H1 (cell line): ENCODE results near the gene RRH. TPM values are rescaled to one million over a fixed set of nuclear protein-coding genes. Genes with fewer than 3 reads are reported as not detected.

Experiments
- CTCF ChIA-PET: fragments of 300-600 bp; sonication (Branson Sonifier 250); formaldehyde crosslinking; loops from one replicate; lab custom pipeline; 2021; ENCODE audit not compliant: partially characterized antibody; lab: Charles Lee
- POLR2A ChIA-PET: fragments of 300-600 bp; sonication (Branson Sonifier 250); formaldehyde crosslinking; loops from one replicate; lab custom pipeline; 2021; ENCODE audit warnings: inconsistent platforms; ENCODE audit not compliant: partially characterized antibody; lab: Charles Lee
- DNase-seq, 2 experiments: peaks; one replicate each; pipeline versions ENCODE4 v3.0.0 to v3.0.0-alpha.2; 2010 to 2022; ENCODE audit warnings: low spot score in 2 of 2, low read depth in 1 of 2, mixed read lengths in 1 of 2
- FAIRE-seq: peaks from 2 replicates; lab custom pipeline; 2011; peaks lifted over from hg19 to GRCh38; lab: Jason Lieb, UNC
- H2AFZ ChIP-seq: 2 replicates; pipeline ENCODE4 v1.8.1; 2012; ENCODE audit warnings: low read length, inconsistent platforms
- H2AK5ac ChIP-seq: 2 replicates; pipeline ENCODE4 v1.6.1; 2013; ENCODE audit warnings: low read depth, low read length
- H2BK120ac ChIP-seq: replicated peaks from 2 replicates; pipeline ENCODE3; 2013; ENCODE audit warnings: low read depth, low read length, inconsistent platforms
- H2BK12ac ChIP-seq: 2 replicates; pipeline ENCODE4 v1.6.1; 2013; ENCODE audit warnings: low read depth, low read length
- H2BK15ac ChIP-seq: 2 replicates; pipeline ENCODE4 v1.6.1; 2013; ENCODE audit warnings: low read length
- H2BK20ac ChIP-seq: 2 replicates; pipeline ENCODE4 v1.6.1; 2013; ENCODE audit warnings: low read length
- H2BK5ac ChIP-seq: 2 replicates; pipeline ENCODE4 v1.6.1; 2013; ENCODE audit warnings: low read depth, low read length
- H3K14ac ChIP-seq: 2 replicates; pipeline ENCODE4 v1.6.1; 2013; ENCODE audit warnings: inconsistent platforms; ENCODE audit not compliant: insufficient read length
- H3K18ac ChIP-seq: 2 replicates; pipeline ENCODE4 v1.6.1; 2013; ENCODE audit warnings: low read length; ENCODE audit errors: extremely low read depth
- H3K23ac ChIP-seq: 2 replicates; pipeline ENCODE4 v1.6.1; 2013; ENCODE audit warnings: inconsistent platforms; ENCODE audit not compliant: insufficient read length
- H3K23me2 ChIP-seq: 2 replicates; pipeline ENCODE4 v1.6.1; 2013; ENCODE audit warnings: low read depth, low read length
- H3K27ac ChIP-seq: 2 replicates; pipeline ENCODE4 v1.6.1; 2011; ENCODE audit warnings: low read depth, low read length, inconsistent platforms
- H3K27me3 ChIP-seq, 4 experiments: replicated peaks in 1 of 4; 1 replicate in 1 of 4; 2 replicates in 3 of 4; pipeline versions ENCODE4 v1.6.1 to v1.8.1; 2011 to 2013; ENCODE audit warnings: low read length in 3 of 4, mild to moderate bottlenecking in 3 of 4, inconsistent platforms in 2 of 4, mixed read lengths in 2 of 4, moderate library complexity in 1 of 4; ENCODE audit not compliant: control insufficient read depth in 3 of 4, insufficient read depth in 3 of 4; ENCODE audit errors: extremely low read depth in 1 of 4
- H3K36me3 ChIP-seq, 4 experiments: 2 replicates each; pipeline versions ENCODE4 v1.6.1 to v1.8.1; 2011 to 2013; ENCODE audit warnings: mild to moderate bottlenecking in 4 of 4, low read length in 3 of 4, moderate library complexity in 2 of 4, control low read depth in 1 of 4, inconsistent platforms in 1 of 4; ENCODE audit not compliant: insufficient read depth in 4 of 4, control insufficient read depth in 2 of 4
- H3K4ac ChIP-seq: replicated peaks from 2 replicates; pipeline ENCODE3; 2013; ENCODE audit warnings: low read length, low read depth, mixed read lengths, inconsistent platforms; ENCODE audit not compliant: insufficient read length
- H3K4me1 ChIP-seq, 4 experiments: replicated peaks in 1 of 4; 1 replicate in 1 of 4; 2 replicates in 3 of 4; pipeline versions ENCODE4 v1.6.1 to v1.8.1; 2011 to 2013; ENCODE audit warnings: low read length in 3 of 4, inconsistent platforms in 2 of 4, mixed read lengths in 1 of 4; ENCODE audit not compliant: insufficient read depth in 4 of 4, control insufficient read depth in 3 of 4
- H3K4me2 ChIP-seq, 2 experiments: 2 replicates each; pipeline versions ENCODE4 v1.6.1 to v1.8.1; 2011 to 2013; ENCODE audit warnings: low read depth in 2 of 2, low read length in 2 of 2, control low read depth in 1 of 2, inconsistent platforms in 1 of 2, mild to moderate bottlenecking in 1 of 2; ENCODE audit not compliant: insufficient read depth in 1 of 2
- H3K4me3 ChIP-seq, 4 experiments: fragments of 200-600, 300-600 bp in 1 of 4; sonication (generic), shearing (Covaris generic), sonication (Bioruptor Twin) in 1 of 4; 2 replicates each; pipeline versions ENCODE4 v1.5.1 to v1.8.1; 2011 to 2016; ENCODE audit warnings: low read length in 4 of 4, low read depth in 3 of 4, control low read depth in 2 of 4, inconsistent platforms in 2 of 4, mild to moderate bottlenecking in 2 of 4, mixed read lengths in 1 of 4, moderate library complexity in 1 of 4; ENCODE audit not compliant: insufficient read depth in 2 of 4; ENCODE audit errors: extremely low read depth in 1 of 4
- H3K56ac ChIP-seq: replicated peaks from 2 replicates; pipeline ENCODE3; 2013; ENCODE audit warnings: low read depth, mild to moderate bottlenecking, mixed read lengths, low read length, inconsistent platforms; ENCODE audit not compliant: insufficient read length
- H3K79me1 ChIP-seq: 2 replicates; pipeline ENCODE4 v1.6.1; 2013; ENCODE audit warnings: low read depth, low read length, control low read depth
- H3K79me2 ChIP-seq, 2 experiments: 2 replicates each; pipeline versions ENCODE4 v1.6.1 to v1.8.1; 2012 to 2013; ENCODE audit warnings: low read length in 2 of 2, mild to moderate bottlenecking in 2 of 2, inconsistent platforms in 1 of 2; ENCODE audit not compliant: insufficient read depth in 2 of 2, control insufficient read depth in 1 of 2
- H3K9ac ChIP-seq, 4 experiments: replicated peaks in 1 of 4; 1 replicate in 1 of 4; 2 replicates in 3 of 4; pipeline versions ENCODE4 v1.6.1 to v1.8.1; 2011 to 2013; ENCODE audit warnings: low read depth in 3 of 4, low read length in 3 of 4, control low read depth in 2 of 4, mild to moderate bottlenecking in 2 of 4, moderate library complexity in 2 of 4, inconsistent platforms in 1 of 4; ENCODE audit errors: extremely low read depth in 1 of 4
- H3K9me3 ChIP-seq, 2 experiments: 2 replicates each; pipeline versions ENCODE4 v1.6.1 to v1.8.1; 2012 to 2013; ENCODE audit warnings: mild to moderate bottlenecking in 2 of 2, moderate library complexity in 2 of 2, control low read depth in 1 of 2, inconsistent platforms in 1 of 2, low read depth in 1 of 2, low read length in 1 of 2, mixed read lengths in 1 of 2; ENCODE audit not compliant: insufficient read depth in 2 of 2
- H4K20me1 ChIP-seq, 2 experiments: replicated peaks in 1 of 2; 2 replicates each; pipeline versions ENCODE3 to v1.8.1; 2011 to 2013; ENCODE audit warnings: inconsistent platforms in 2 of 2, low read length in 2 of 2, mild to moderate bottlenecking in 1 of 2; ENCODE audit not compliant: insufficient read depth in 2 of 2, control insufficient read depth in 1 of 2
- H4K5ac ChIP-seq: 2 replicates; pipeline ENCODE4 v1.6.1; 2013; ENCODE audit warnings: low read length, low read depth, mixed read lengths, inconsistent platforms; ENCODE audit not compliant: insufficient read length
- H4K8ac ChIP-seq: 2 replicates; pipeline ENCODE4 v1.8.0; 2013; ENCODE audit warnings: mild to moderate bottlenecking, moderate library complexity, low read length, inconsistent platforms; ENCODE audit not compliant: insufficient read depth; ENCODE audit errors: extremely low read depth
- H4K91ac ChIP-seq: replicated peaks from 2 replicates; pipeline ENCODE3; 2013; ENCODE audit warnings: low read length, mixed read lengths, inconsistent platforms; ENCODE audit not compliant: insufficient read length
- ASH2L ChIP-seq: fragments of 200-600, 300-600 bp; sonication (generic); IDR thresholded peaks from one replicate; pipeline ENCODE4 v1.7.1; 2017; ENCODE audit warnings: low read length
- HDAC6 ChIP-seq: IDR thresholded peaks from one replicate; pipeline ENCODE4 v1.7.1; 2012; ENCODE audit warnings: low read depth, mild to moderate bottlenecking, inconsistent platforms, low read length, moderate library complexity
- RAD21 ChIP-seq, 2 experiments: IDR thresholded peaks in 1 of 2; conservative IDR thresholded peaks in 1 of 2; 2 replicates each; pipeline ENCODE4 v1.6.1; 2011; ENCODE audit warnings: low read depth in 2 of 2, low read length in 2 of 2, improper control_type of control experiment in 1 of 2, inconsistent platforms in 1 of 2, mild to moderate bottlenecking in 1 of 2, moderate library complexity in 1 of 2
- SIN3A ChIP-seq, 2 experiments: IDR thresholded peaks in 1 of 2; conservative IDR thresholded peaks in 1 of 2; 2 replicates each; pipeline ENCODE4 v1.6.1; 2011 to 2012; ENCODE audit warnings: low read length in 2 of 2, improper control_type of control experiment in 1 of 2, low read depth in 1 of 2, mild to moderate bottlenecking in 1 of 2
- TAF7 ChIP-seq: optimal IDR thresholded peaks from 2 replicates; pipeline ENCODE3; 2011; ENCODE audit warnings: low read depth, mild to moderate bottlenecking, inconsistent platforms, low read length, moderate library complexity, borderline replicate concordance
- WGBS, 2 experiments: shearing (Covaris generic) in 1 of 2; methylation state at CpG; one replicate each; pipeline versions ENCODE4 v1.1.6 to v1.1.7; 2013 to 2015; ENCODE audit warnings: low lambda C conversion rate in 2 of 2, mixed read lengths in 2 of 2, inconsistent platforms in 1 of 2, low coverage in 1 of 2, missing lambda C conversion rate in 1 of 2; ENCODE audit not compliant: insufficient replicate concordance in 2 of 2, insufficient coverage in 1 of 2, insufficient read length in 1 of 2; ENCODE audit errors: extremely low coverage in 1 of 2, missing lambda C conversion rate in 1 of 2; 5-methylcytosine and 5-hydroxymethylcytosine counted together
- polyA plus RNA-seq, 7 experiments: library from polyadenylated mRNA; depleted of rRNA in 3 of 7; stranded (reverse) in 5 of 7; unstranded in 2 of 7; fragments of >200 nt in 5 of 7; fragments of 200-250 nt in 2 of 7; gene quantifications; 1 replicate in 5 of 7; 2 replicates in 1 of 7; 4 replicates in 1 of 7; pipeline versions ENCODE4 v1.2.1 to v1.2.3, GENCODE V29; 2011 to 2013; ENCODE audit warnings: missing spikeins in 2 of 7, mixed read lengths in 2 of 7
- total RNA-seq: library from RNA; stranded (reverse); fragmentation: NEBNext Ultra II Directional; extraction: Animal tissue kit (Norgen Biotek cat#: 25700); gene quantifications from 2 replicates; pipeline ENCODE4 v1.2.1, GENCODE V29; 2021
- TF ChIP-seq, protein P1 (sequence below): IDR thresholded peaks from 2 replicates; pipeline ENCODE4 v1.6.1; 2012; ENCODE audit warnings: inconsistent platforms
- TF ChIP-seq, protein P2 (sequence below): IDR thresholded peaks from 2 replicates; pipeline ENCODE4 v1.6.1; 2011; ENCODE audit warnings: low read depth, mild to moderate bottlenecking, low read length; ENCODE audit not compliant: insufficient read depth
- TF ChIP-seq, protein P3 (sequence below), 3 experiments: IDR thresholded peaks; 1 replicate in 2 of 3; 2 replicates in 1 of 3; pipeline versions ENCODE4 v1.5.1 to v1.6.1; 2011; ENCODE audit warnings: low read length in 3 of 3, mild to moderate bottlenecking in 3 of 3, inconsistent platforms in 2 of 3, low read depth in 1 of 3, moderate library complexity in 1 of 3; ENCODE audit not compliant: insufficient read depth in 1 of 3; ENCODE audit errors: control extremely low read depth in 1 of 3

The RRH gene
- total and polyA plus RNA-seq, 2 of the 8 experiments (the other 6 are each of a cell fraction or from before 2014, with no cell fraction given): 0.38 TPM; not detected in 1

DNA sequence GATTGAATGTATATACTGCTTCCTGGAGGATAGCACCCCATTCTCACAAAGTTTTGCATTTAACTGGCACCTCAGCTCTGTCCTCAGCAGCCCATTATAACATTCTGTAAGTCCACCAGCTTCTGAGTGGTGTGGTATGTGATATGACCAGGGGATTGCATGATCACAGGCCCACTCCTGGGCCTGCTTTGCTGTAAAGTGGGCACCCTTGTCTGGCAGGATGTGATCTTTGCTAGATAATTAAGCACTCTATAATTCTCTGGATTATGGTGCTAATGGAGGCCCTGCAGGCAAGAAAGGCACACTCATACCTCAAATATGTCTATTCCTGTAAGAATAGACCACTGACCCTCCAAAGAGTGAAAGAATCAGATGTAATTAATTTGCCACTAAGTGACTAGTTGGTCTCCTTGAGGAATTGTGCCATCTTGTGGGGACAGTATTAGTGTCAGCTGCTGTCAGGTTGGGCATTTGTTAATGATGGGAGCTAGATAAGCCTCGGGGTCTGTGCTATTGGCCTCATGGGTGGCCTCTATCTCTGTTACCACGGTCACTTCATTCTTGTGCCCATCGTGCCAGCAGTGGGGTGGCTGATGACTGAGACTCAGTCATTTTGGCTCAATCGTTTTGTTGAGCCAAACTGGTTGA lies 23.7 kb upstream of the RRH start:
- Histone ChIP-seq H3K36me3 (no peaks in the 10 kb centered on the region), H3K9me3 (no peaks in the 10 kb centered on the region), H3K18ac (no peak overlapping the region), H2AK5ac (no peak overlapping the region), H4K91ac (no peak overlapping the region), H3K4me3 (no peak overlapping the region), H3K23ac (no peak overlapping the region), H3K79me2 (no peaks in the 10 kb centered on the region), H2BK120ac (no peak overlapping the region), H3K4me1 (no peaks in the 10 kb centered on the region), H3K27me3 (no peaks in the 10 kb centered on the region), H4K20me1 (no peaks in the 10 kb centered on the region), H3K14ac (no peak overlapping the region), H2BK5ac (no peak overlapping the region), H2AFZ (peak overlapping the region; percentile 1; the same call in 1 of the 2 replicates), H3K4ac (no peak overlapping the region), H3K4me2 (no peak overlapping the region), H3K27ac (no peak overlapping the region), H3K56ac (no peak overlapping the region), H3K23me2 (no peaks in the 10 kb centered on the region), H2BK15ac (no peak overlapping the region), H4K8ac (no peak overlapping the region), H2BK20ac (no peak overlapping the region), H2BK12ac (no peak overlapping the region), H3K9ac (no peak overlapping the region), H4K5ac (no peak overlapping the region), H3K79me1 (no peaks in the 10 kb centered on the region)
- DNase-seq (no peak), FAIRE-seq (peak; percentile 71)
- 58% methylated on average over 4 of the region's 4 CpGs; no CpG with 5 or more reads in 1 of the 2 experiments for WGBS, 2 experiments
- CTCF ChIA-PET: interaction anchor here (0.6 to 1.8 kb wide), 15 partner anchors 9 to 1543 kb away, joined by 3 to 10 read pairs (median 3); partner anchors contain the start of gene CASP6
- POLR2A ChIA-PET: interaction anchor here (1.2 to 1.4 kb wide), 2 partner anchors 100 to 102 kb away, joined by 3 to 4 read pairs; partner anchors contain the start of gene CASP6
- TF ChIP-seq SIN3A (conservative IDR thresholded peaks at IDR 0.05 in 1 of 2, IDR thresholded peaks at IDR 0.05 in 1 of 2; ENCODE audit: low read depth in 1 of 2, low read length in 2 of 2) (no peak), RAD21 (IDR thresholded peaks at IDR 0.05 in 1 of 2, conservative IDR thresholded peaks at IDR 0.05 in 1 of 2; ENCODE audit: low read depth in 2 of 2, low read length in 2 of 2) (peak; percentile 83 to 87), TAF7 (no peak), HDAC6 (no peak), ASH2L (no peak)
- TF ChIP-seq, protein P1, sequence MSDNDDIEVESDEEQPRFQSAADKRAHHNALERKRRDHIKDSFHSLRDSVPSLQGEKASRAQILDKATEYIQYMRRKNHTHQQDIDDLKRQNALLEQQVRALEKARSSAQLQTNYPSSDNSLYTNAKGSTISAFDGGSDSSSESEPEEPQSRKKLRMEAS: no peak
- TF ChIP-seq, protein P2, sequence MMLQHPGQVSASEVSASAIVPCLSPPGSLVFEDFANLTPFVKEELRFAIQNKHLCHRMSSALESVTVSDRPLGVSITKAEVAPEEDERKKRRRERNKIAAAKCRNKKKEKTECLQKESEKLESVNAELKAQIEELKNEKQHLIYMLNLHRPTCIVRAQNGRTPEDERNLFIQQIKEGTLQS: no peak
- TF ChIP-seq, protein P3, sequence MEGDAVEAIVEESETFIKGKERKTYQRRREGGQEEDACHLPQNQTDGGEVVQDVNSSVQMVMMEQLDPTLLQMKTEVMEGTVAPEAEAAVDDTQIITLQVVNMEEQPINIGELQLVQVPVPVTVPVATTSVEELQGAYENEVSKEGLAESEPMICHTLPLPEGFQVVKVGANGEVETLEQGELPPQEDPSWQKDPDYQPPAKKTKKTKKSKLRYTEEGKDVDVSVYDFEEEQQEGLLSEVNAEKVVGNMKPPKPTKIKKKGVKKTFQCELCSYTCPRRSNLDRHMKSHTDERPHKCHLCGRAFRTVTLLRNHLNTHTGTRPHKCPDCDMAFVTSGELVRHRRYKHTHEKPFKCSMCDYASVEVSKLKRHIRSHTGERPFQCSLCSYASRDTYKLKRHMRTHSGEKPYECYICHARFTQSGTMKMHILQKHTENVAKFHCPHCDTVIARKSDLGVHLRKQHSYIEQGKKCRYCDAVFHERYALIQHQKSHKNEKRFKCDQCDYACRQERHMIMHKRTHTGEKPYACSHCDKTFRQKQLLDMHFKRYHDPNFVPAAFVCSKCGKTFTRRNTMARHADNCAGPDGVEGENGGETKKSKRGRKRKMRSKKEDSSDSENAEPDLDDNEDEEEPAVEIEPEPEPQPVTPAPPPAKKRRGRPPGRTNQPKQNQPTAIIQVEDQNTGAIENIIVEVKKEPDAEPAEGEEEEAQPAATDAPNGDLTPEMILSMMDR (IDR thresholded peaks at IDR 0.05; ENCODE audit: control extremely low read depth in 1 of 3, insufficient read depth in 1 of 3, low read depth in 1 of 3, low read length in 3 of 3): peak; percentile 21 to 76 (median 51); a peak in 3 of 4 replicates
